ENCODE data around the gene VPS41. TPM values are rescaled to one million over a fixed set of nuclear protein-coding genes. Genes with fewer than 3 reads are reported as not detected.
"Not testable (repeated sequence)": the region's sequence is repeated elsewhere in the genome, so short reads cannot be mapped to it uniquely, and the experiment has no call there.

The VPS41 gene
- total and polyA plus RNA-seq, 5 donors from 2014 or later = 45.9 to 60.2 (median 53.3) TPM

DNA sequence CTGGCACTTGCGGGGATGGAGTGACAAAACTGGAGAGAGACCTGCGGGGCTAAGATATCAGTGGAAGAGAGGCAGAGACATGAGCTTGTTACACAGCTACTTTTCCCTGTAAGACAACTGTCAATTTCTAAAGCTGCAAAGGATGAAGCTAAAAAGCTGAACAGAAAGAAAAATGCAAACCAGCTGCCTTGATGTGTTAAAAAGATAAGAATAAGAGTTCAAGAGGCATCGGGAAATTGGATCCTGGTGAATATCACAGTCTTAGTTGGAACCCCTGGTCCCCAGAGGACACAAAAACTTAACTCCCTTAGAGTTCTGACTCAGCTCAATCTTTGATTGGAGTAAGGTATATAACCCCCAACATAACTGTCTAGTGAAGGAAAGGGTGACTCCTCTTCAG lies 38.8 kb downstream of the VPS41 start:
- ATAC-seq (ENCODE audit: low read depth in 2 of 2) (no peak), DNase-seq (no peak)
- H3K9me3 ChIP-seq (ENCODE audit: control insufficient read depth in 2 of 2, low read length in 2 of 2) = no peaks in the 10 kb centered on the region
- Mint-ChIP-seq H3K4me3 (no peak overlapping the region), H3K4me1 (peaks cover 4 to 14% (median 5%) of the 10 kb centered on the region in 4 donors), H3K27ac (peak overlapping the region in 1 of 3 donors; percentile 60), H3K36me3 (peaks cover 13% of the 10 kb centered on the region), H3K27me3 (no peaks in the 10 kb centered on the region), H3K9me3 (no peaks in the 10 kb centered on the region)
- no peak overlapping the region for H3K4me3 ChIP-seq (ENCODE audit: low read depth, low read length)
- H3K27ac ChIP-seq (ENCODE audit: insufficient read depth, low read length, poor library complexity, severe bottlenecking) = no peak overlapping the region
- H3K27me3 ChIP-seq (ENCODE audit: control insufficient read depth, insufficient read depth, low read length) = no peaks in the 10 kb centered on the region
- peaks cover 34% of the 10 kb centered on the region for H3K36me3 ChIP-seq (ENCODE audit: control insufficient read depth, insufficient read depth, low read length)
- no peaks in the 10 kb centered on the region for H3K4me1 ChIP-seq (ENCODE audit: control insufficient read depth, insufficient read depth, low read length, poor library complexity, severe bottlenecking)

DNA sequence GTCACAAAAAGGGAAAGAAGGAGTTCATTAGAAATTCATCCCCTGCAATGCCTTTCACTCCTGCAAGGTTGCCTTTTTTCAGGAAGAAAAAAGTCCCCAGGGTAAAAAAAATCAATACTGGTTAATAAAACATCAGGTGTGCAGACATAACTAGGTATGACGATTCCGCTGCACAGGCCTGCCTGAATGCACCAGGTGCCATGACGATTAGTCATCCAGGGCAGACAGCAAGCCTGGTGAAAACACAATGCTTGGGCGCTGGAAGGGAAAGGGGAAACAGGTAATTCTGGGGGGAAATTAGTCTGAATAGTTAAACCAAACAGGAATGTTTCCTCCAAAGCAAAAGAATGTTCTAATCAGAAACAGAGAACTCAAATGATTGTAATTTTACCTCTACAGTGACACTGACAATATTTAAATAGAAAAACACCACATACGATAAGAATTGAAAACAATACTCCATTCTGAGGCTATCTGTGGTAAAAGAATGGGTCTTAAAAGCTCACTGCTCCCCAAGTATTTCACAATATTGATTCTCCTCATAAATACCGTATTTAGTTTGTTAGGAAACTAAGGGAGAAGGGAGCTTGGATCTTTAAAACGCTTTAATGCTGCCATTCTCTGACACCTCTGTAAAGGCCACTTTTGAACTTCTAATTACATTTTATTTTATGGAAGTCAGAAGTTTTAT lies 45.2 kb downstream of the VPS41 start:
- no peak for ATAC-seq (ENCODE audit: low read depth in 2 of 2)
- Mint-ChIP-seq H3K36me3 (peaks cover 35% of the 10 kb centered on the region), H3K4me1 (peaks cover 0 to 8% (median 3%) of the 10 kb centered on the region in 4 donors), H3K4me3 (no peak overlapping the region), H3K27me3 (no peaks in the 10 kb centered on the region), H3K27ac (no peak overlapping the region), H3K9me3 (no peaks in the 10 kb centered on the region)
- Histone ChIP-seq H3K36me3 (ENCODE audit: control insufficient read depth, insufficient read depth, low read length) (peaks cover 50% of the 10 kb centered on the region), H3K4me3 (ENCODE audit: low read depth, low read length) (no peak overlapping the region), H3K4me1 (ENCODE audit: control insufficient read depth, insufficient read depth, low read length, poor library complexity, severe bottlenecking) (no peaks in the 10 kb centered on the region), H3K27me3 (ENCODE audit: control insufficient read depth, insufficient read depth, low read length) (no peaks in the 10 kb centered on the region), H3K27ac (ENCODE audit: insufficient read depth, low read length, poor library complexity, severe bottlenecking) (no peak overlapping the region), H3K9me3 (ENCODE audit: control insufficient read depth in 2 of 2, low read length in 2 of 2) (no peaks in the 10 kb centered on the region)
- no peak for DNase-seq

DNA sequence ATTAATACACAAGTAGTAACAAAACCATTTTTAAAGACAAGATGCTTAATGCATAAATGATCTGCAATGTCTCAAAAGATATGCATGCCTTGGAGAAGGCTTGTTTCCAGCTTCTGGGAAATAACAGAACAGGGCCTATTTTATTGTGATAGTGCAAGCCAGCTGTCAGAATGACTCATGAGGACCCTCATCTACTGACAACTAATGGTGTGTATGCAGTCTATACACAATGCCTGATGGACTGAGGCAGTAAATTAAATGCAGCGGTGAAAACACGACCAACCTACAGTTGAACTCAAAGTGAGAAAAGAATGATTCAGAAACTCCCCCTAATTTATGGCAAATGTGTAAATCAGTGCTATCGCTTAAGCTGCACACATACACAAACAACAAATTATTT lies 46.3 kb downstream of the VPS41 start:
- H3K27ac Mint-ChIP-seq = no peak overlapping the region
- DNase-seq = no peak

DNA sequence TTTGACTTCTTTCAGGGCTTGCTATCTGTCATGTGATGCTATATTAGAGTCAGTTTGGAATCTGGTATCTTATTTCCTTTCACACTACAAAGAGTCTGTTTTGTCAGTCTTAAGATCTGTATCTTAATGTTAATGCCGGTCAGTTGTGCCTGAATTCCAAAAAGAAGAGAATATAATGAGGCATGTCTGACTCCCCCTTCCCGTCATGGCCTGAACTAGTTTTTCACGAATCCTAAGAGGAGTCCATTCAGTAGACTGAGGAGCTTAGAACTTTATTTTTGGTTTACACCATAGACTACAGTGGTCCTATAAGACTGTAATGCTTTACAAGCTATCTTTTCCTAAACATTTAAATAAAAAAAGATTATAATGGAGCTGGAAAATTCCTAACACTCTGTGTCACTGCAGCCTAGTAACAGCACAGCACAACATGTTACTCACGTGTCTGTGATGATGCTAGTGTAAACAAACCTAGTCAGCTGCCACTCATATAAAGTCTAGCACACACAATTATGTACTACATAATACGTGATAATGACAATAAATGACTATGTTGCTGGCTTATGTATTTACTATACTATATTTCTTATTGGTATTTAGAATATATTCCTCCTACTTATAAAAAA lies 50.6 kb downstream of the VPS41 start:
- Histone ChIP-seq H3K36me3 (ENCODE audit: control insufficient read depth, insufficient read depth, low read length) (peaks cover 21% of the 10 kb centered on the region), H3K9me3 (ENCODE audit: control insufficient read depth in 2 of 2, low read length in 2 of 2) (no peaks in the 10 kb centered on the region), H3K27me3 (ENCODE audit: control insufficient read depth, insufficient read depth, low read length) (no peaks in the 10 kb centered on the region), H3K4me1 (ENCODE audit: control insufficient read depth, insufficient read depth, low read length, poor library complexity, severe bottlenecking) (no peaks in the 10 kb centered on the region), H3K27ac (ENCODE audit: insufficient read depth, low read length, poor library complexity, severe bottlenecking) (no peak overlapping the region), H3K4me3 (ENCODE audit: low read depth, low read length) (no peak overlapping the region)
- Mint-ChIP-seq H3K4me1 (peaks cover 17 to 33% (median 22%) of the 10 kb centered on the region in 4 donors), H3K27ac (no peak overlapping the region), H3K36me3 (peaks cover 52% of the 10 kb centered on the region), H3K4me3 (no peak overlapping the region), H3K27me3 (no peaks in the 10 kb centered on the region), H3K9me3 (no peaks in the 10 kb centered on the region)
- DNase-seq (no peak), ATAC-seq (ENCODE audit: low read depth in 2 of 2) (no peak)

More for the DNA sequence above, 46.3 kb downstream of the VPS41 start:
- H3K27ac ChIP-seq (ENCODE audit: insufficient read depth, low read length, poor library complexity, severe bottlenecking) = no peak overlapping the region
- H3K36me3 Mint-ChIP-seq = peaks cover 38% of the 10 kb centered on the region
- ATAC-seq (ENCODE audit: low read depth in 2 of 2) = no peak
- H3K9me3 ChIP-seq (ENCODE audit: control insufficient read depth in 2 of 2, low read length in 2 of 2) = no peaks in the 10 kb centered on the region
- H3K36me3 ChIP-seq (ENCODE audit: control insufficient read depth, insufficient read depth, low read length) = peaks cover 42% of the 10 kb centered on the region
- H3K27me3 Mint-ChIP-seq = no peaks in the 10 kb centered on the region
- peaks cover 4 to 11% (median 6%) of the 10 kb centered on the region in 4 donors for H3K4me1 Mint-ChIP-seq
- H3K4me3 ChIP-seq (ENCODE audit: low read depth, low read length) = no peak overlapping the region
- H3K27me3 ChIP-seq (ENCODE audit: control insufficient read depth, insufficient read depth, low read length) = no peaks in the 10 kb centered on the region
- no peaks in the 10 kb centered on the region for H3K4me1 ChIP-seq (ENCODE audit: control insufficient read depth, insufficient read depth, low read length, poor library complexity, severe bottlenecking)
- no peaks in the 10 kb centered on the region for H3K9me3 Mint-ChIP-seq
- no peak overlapping the region for H3K4me3 Mint-ChIP-seq

DNA sequence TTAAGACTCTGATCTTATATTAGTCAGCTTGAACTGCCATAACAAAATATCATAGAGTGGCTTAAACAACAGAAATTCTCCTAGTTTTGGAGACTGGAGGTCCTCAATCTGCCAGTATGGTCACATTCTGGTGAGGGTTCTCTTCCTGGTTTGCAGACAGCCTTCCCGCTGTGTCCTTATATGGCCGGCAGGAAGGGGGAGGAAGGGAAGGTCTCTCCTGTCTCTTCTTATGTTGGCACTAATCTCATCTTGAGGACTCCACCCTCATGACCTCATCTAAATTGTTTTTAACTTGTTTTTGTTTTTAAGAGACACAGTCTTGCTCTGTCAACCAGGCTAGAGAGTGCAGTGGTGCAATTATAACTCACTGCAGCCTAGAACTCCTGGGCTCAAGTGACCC lies 53.1 kb downstream of the VPS41 start:
- H3K27me3 ChIP-seq (ENCODE audit: control insufficient read depth, insufficient read depth, low read length) = no peaks in the 10 kb centered on the region
- no peaks in the 10 kb centered on the region for H3K4me1 ChIP-seq (ENCODE audit: control insufficient read depth, insufficient read depth, low read length, poor library complexity, severe bottlenecking)
- H3K27me3 Mint-ChIP-seq = no peaks in the 10 kb centered on the region
- no peaks in the 10 kb centered on the region for H3K9me3 Mint-ChIP-seq
- H3K36me3 Mint-ChIP-seq = peaks cover 36% of the 10 kb centered on the region
- ATAC-seq (ENCODE audit: low read depth in 2 of 2) (no peak), DNase-seq (peak in 1 of 3 donors; percentile 4)
- no peak overlapping the region for H3K4me3 Mint-ChIP-seq
- H3K4me3 ChIP-seq (ENCODE audit: low read depth, low read length) = no peak overlapping the region
- H3K27ac Mint-ChIP-seq = peak overlapping the region in 1 of 3 donors; percentile 23
- H3K9me3 ChIP-seq (ENCODE audit: control insufficient read depth in 2 of 2, low read length in 2 of 2) = no peaks in the 10 kb centered on the region
- H3K4me1 Mint-ChIP-seq = peaks cover 11 to 39% (median 23%) of the 10 kb centered on the region in 4 donors
- H3K36me3 ChIP-seq (ENCODE audit: control insufficient read depth, insufficient read depth, low read length) = peaks cover 7% of the 10 kb centered on the region
- H3K27ac ChIP-seq (ENCODE audit: insufficient read depth, low read length, poor library complexity, severe bottlenecking) = no peak overlapping the region

DNA sequence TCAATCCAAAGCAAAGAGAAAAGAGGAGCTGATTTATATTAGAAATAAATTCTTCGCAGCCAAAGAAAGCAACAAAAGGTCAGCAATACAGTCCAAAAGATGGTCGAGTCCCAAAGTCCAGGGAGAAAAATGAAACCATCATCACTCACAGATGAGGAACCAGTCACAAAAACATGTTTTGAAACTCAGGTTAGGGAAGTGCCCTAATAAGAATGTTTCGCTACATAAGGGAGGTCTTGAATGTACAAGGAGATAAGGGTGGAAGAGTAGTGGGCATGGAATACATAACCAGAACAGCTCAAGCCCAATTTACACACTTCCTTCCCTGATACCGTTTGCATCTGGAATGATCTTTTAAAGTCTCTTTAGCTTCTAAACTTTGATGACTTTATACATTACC lies 53.6 kb downstream of the VPS41 start:
- peaks cover 11 to 39% (median 23%) of the 10 kb centered on the region in 4 donors for H3K4me1 Mint-ChIP-seq
- H3K4me3 Mint-ChIP-seq = no peak overlapping the region
- peaks cover 33% of the 10 kb centered on the region for H3K36me3 Mint-ChIP-seq
- no peaks in the 10 kb centered on the region for H3K27me3 Mint-ChIP-seq
- H3K4me3 ChIP-seq (ENCODE audit: low read depth, low read length) = no peak overlapping the region
- no peak overlapping the region for H3K27ac ChIP-seq (ENCODE audit: insufficient read depth, low read length, poor library complexity, severe bottlenecking)
- DNase-seq = no peak
- H3K27me3 ChIP-seq (ENCODE audit: control insufficient read depth, insufficient read depth, low read length) = no peaks in the 10 kb centered on the region
- H3K36me3 ChIP-seq (ENCODE audit: control insufficient read depth, insufficient read depth, low read length) = peaks cover 7% of the 10 kb centered on the region
- ATAC-seq (ENCODE audit: low read depth in 2 of 2) = no peak
- no peaks in the 10 kb centered on the region for H3K9me3 Mint-ChIP-seq
- H3K27ac Mint-ChIP-seq = no peak overlapping the region
- no peaks in the 10 kb centered on the region for H3K9me3 ChIP-seq (ENCODE audit: control insufficient read depth in 2 of 2, low read length in 2 of 2)
- no peaks in the 10 kb centered on the region for H3K4me1 ChIP-seq (ENCODE audit: control insufficient read depth, insufficient read depth, low read length, poor library complexity, severe bottlenecking)

DNA sequence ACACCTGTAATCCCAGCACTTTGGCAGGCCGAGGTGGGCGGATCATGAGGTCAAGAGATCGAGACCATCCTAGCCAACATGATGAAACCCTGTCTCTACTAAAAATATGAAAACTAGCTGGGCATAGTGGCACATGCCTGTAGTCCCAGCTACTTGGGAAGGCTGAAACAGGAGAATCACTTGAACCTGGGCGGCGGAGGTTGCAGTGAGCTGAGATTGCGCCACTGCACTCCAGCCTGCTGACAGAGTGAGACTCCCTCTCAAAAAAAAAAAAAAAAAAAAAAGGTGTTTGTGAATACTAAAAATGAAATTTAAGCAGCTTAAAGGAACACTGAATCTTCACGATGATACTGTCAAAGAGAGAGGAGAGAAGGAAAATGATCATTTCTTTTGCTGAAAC lies 54.0 kb downstream of the VPS41 start:
- not testable (repeated sequence) for H3K27ac ChIP-seq (ENCODE audit: insufficient read depth, low read length, poor library complexity, severe bottlenecking); ATAC-seq (ENCODE audit: low read depth in 2 of 2); H3K9me3 ChIP-seq (ENCODE audit: control insufficient read depth in 2 of 2, low read length in 2 of 2); H3K27me3 ChIP-seq (ENCODE audit: control insufficient read depth, insufficient read depth, low read length); H3K4me1 ChIP-seq (ENCODE audit: control insufficient read depth, insufficient read depth, low read length, poor library complexity, severe bottlenecking); H3K9me3 Mint-ChIP-seq; H3K4me3 ChIP-seq (ENCODE audit: low read depth, low read length); H3K27ac Mint-ChIP-seq; H3K27me3 Mint-ChIP-seq; DNase-seq; H3K4me3 Mint-ChIP-seq; H3K36me3 ChIP-seq (ENCODE audit: control insufficient read depth, insufficient read depth, low read length)
- H3K4me1 Mint-ChIP-seq = peaks cover 11 to 34% (median 23%) of the 10 kb centered on the region in 4 donors
- peaks cover 29% of the 10 kb centered on the region for H3K36me3 Mint-ChIP-seq

DNA sequence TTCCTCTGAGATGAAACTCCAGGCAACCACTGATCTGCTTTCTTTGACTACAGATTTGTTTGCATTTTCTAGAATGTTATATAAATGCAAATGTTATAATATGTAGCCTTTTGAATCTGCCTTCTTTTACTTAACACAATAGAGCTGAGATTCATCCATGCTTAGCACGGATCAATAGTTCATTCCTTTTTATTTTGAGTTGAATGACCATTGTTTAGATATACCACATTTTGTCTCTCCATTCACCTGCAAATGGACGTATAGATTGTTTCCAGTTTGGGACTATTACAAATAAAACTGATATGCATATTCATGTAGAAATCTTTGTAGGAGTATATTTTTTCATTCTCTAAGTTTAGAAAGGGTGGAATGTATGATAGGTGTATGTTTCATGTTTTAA lies 57.7 kb downstream of the VPS41 start:
- H3K36me3 ChIP-seq (ENCODE audit: control insufficient read depth, insufficient read depth, low read length) = peaks cover 3% of the 10 kb centered on the region
- H3K4me1 ChIP-seq (ENCODE audit: control insufficient read depth, insufficient read depth, low read length, poor library complexity, severe bottlenecking) = no peaks in the 10 kb centered on the region
- no peaks in the 10 kb centered on the region for H3K9me3 Mint-ChIP-seq
- H3K27me3 ChIP-seq (ENCODE audit: control insufficient read depth, insufficient read depth, low read length) = no peaks in the 10 kb centered on the region
- H3K27ac Mint-ChIP-seq = no peak overlapping the region
- H3K9me3 ChIP-seq (ENCODE audit: control insufficient read depth in 2 of 2, low read length in 2 of 2) = no peaks in the 10 kb centered on the region
- H3K4me3 ChIP-seq (ENCODE audit: low read depth, low read length) = no peak overlapping the region
- H3K4me1 Mint-ChIP-seq = peaks cover 7 to 27% (median 25%) of the 10 kb centered on the region in 4 donors
- H3K27ac ChIP-seq (ENCODE audit: insufficient read depth, low read length, poor library complexity, severe bottlenecking) = no peak overlapping the region
- no peaks in the 10 kb centered on the region for H3K27me3 Mint-ChIP-seq
- no peak for DNase-seq
- no peak for ATAC-seq (ENCODE audit: low read depth in 2 of 2)
- peaks cover 39% of the 10 kb centered on the region for H3K36me3 Mint-ChIP-seq
- no peak overlapping the region for H3K4me3 Mint-ChIP-seq

Measured in CD4-positive, CD25-positive, alpha-beta regulatory T cell (primary cell).